HL-60 (cell line): ENCODE results near the gene TMEM91.

Source experiments
- DNase-seq, 2 experiments: peaks; one replicate each; pipeline ENCODE4 v3.0.0-alpha.2; 2010 to 2020; ENCODE audit warnings: low read depth in 1 of 2, low spot score in 1 of 2
- H3K27ac ChIP-seq: fragments of 250-450 bp; sonication (Bioruptor Pico); replicated peaks from 2 replicates; pipeline ENCODE4 v1.5.1; 2020; ENCODE audit warnings: mild to moderate bottlenecking, moderate library complexity
- H3K27me3 ChIP-seq: fragments of 250-450 bp; sonication (Bioruptor Pico); 2 replicates; pipeline ENCODE4 v1.5.1; 2021; ENCODE audit warnings: mild to moderate bottlenecking, moderate library complexity; ENCODE audit not compliant: insufficient read depth, poor library complexity, severe bottlenecking
- H3K4me3 ChIP-seq: replicated peaks from 2 replicates; pipeline ENCODE4 v1.5.1; 2011; ENCODE audit warnings: mild to moderate bottlenecking, control low read depth, low read length; ENCODE audit not compliant: insufficient read depth
- GABPA ChIP-seq: IDR thresholded peaks from 2 replicates; pipeline ENCODE4 v1.6.1; 2012; ENCODE audit warnings: low read depth
- POLR2AphosphoS5 ChIP-seq: IDR thresholded peaks from 2 replicates; pipeline ENCODE4 v1.6.1; 2012; ENCODE audit warnings: low read depth
- SPI1 ChIP-seq: IDR thresholded peaks from 2 replicates; pipeline ENCODE4 v1.6.1; 2012; ENCODE audit warnings: low read depth, mild to moderate bottlenecking, borderline replicate concordance
- TF ChIP-seq, protein P1 (sequence below): IDR thresholded peaks from one replicate; pipeline ENCODE4 v1.5.1; 2011; ENCODE audit warnings: low read length, control low read depth, inconsistent platforms; ENCODE audit not compliant: insufficient read depth
- TF ChIP-seq, protein P2 (sequence below): IDR thresholded peaks from 2 replicates; pipeline ENCODE4 v1.6.1; 2012; ENCODE audit warnings: low read depth; ENCODE audit not compliant: insufficient replicate concordance

Gene TMEM91

DNA sequence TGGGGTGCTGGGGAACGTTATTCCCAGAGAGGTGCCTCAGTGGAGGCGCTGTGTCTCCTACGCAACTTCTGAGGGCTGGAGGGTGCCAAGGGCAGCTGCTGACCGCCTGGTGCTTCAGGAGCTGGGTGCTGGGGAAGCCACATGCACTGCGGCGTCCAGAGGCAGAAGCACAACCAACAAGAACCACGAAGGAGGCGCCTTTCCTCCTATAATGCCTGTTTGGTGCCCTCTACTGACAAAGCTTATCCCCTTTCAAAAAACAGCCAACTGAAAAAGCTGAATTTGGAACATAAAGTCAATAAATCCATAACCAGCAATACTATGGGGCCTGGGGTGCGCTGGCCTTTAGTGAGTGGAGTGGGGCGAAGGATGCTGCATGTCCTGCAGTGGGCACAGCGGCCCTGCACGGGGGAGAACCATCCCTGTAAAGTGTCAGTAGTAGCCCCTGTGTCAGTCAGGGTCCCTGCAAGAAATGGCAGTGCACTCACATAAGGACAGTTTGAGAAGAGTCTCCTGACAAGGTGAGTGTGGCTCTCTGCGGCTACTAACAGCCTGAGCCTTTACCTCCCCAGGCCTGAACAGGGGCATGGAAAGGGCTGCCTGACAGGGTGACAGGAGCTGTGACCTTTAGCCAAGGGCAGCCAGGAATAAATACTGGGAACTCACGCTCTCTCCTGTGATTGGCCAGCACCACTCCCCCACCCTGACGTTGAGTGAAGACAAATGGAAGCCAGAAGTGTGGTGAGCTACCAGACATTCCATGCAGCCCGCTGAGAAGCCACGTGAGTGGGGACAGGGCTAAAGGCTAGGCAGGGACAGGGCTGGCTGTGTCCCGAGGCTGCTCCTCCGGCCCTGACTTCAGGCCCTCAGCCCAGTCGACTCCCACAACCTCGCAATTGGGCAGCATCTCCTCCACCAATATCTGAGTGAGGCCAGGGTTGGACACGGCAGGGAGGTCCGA, 55.4 kb downstream of the TMEM91 start:
- Histone ChIP-seq H3K27me3 (no peaks in the 10 kb centered on the region), H3K27ac (peak overlapping the region; percentile 46; the same call in 1 of the 2 replicates), H3K4me3 (no peak overlapping the region)
- DNase-seq = peak in 1 of 2 experiments; percentile 80
- TF ChIP-seq, protein P1, sequence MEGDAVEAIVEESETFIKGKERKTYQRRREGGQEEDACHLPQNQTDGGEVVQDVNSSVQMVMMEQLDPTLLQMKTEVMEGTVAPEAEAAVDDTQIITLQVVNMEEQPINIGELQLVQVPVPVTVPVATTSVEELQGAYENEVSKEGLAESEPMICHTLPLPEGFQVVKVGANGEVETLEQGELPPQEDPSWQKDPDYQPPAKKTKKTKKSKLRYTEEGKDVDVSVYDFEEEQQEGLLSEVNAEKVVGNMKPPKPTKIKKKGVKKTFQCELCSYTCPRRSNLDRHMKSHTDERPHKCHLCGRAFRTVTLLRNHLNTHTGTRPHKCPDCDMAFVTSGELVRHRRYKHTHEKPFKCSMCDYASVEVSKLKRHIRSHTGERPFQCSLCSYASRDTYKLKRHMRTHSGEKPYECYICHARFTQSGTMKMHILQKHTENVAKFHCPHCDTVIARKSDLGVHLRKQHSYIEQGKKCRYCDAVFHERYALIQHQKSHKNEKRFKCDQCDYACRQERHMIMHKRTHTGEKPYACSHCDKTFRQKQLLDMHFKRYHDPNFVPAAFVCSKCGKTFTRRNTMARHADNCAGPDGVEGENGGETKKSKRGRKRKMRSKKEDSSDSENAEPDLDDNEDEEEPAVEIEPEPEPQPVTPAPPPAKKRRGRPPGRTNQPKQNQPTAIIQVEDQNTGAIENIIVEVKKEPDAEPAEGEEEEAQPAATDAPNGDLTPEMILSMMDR = peak; percentile 32
- TF ChIP-seq GABPA = no peak

DNA sequence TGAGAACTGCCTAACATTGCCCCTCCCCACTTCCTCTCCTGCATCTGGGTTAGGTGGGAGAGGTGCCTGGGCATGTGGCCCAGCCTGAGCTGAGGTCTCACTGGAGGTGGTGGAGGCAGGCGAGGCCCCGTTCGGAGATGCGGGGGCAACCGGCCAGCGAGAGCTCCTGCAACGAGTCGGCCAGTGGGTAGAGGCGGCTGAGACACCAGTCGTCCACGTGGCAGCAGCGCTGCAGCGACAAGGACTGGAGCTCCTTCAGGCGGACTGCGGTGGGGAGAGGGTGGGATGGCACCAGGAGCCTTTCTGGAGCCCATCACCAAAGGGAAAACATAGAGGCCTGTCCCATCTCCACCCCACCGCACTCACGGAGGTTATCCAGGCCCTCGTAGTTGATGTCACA, 56.8 kb downstream of the TMEM91 start:
- Histone ChIP-seq H3K27me3 (no peaks in the 10 kb centered on the region), H3K4me3 (no peak overlapping the region), H3K27ac (no peak overlapping the region)
- TF ChIP-seq, protein P2, sequence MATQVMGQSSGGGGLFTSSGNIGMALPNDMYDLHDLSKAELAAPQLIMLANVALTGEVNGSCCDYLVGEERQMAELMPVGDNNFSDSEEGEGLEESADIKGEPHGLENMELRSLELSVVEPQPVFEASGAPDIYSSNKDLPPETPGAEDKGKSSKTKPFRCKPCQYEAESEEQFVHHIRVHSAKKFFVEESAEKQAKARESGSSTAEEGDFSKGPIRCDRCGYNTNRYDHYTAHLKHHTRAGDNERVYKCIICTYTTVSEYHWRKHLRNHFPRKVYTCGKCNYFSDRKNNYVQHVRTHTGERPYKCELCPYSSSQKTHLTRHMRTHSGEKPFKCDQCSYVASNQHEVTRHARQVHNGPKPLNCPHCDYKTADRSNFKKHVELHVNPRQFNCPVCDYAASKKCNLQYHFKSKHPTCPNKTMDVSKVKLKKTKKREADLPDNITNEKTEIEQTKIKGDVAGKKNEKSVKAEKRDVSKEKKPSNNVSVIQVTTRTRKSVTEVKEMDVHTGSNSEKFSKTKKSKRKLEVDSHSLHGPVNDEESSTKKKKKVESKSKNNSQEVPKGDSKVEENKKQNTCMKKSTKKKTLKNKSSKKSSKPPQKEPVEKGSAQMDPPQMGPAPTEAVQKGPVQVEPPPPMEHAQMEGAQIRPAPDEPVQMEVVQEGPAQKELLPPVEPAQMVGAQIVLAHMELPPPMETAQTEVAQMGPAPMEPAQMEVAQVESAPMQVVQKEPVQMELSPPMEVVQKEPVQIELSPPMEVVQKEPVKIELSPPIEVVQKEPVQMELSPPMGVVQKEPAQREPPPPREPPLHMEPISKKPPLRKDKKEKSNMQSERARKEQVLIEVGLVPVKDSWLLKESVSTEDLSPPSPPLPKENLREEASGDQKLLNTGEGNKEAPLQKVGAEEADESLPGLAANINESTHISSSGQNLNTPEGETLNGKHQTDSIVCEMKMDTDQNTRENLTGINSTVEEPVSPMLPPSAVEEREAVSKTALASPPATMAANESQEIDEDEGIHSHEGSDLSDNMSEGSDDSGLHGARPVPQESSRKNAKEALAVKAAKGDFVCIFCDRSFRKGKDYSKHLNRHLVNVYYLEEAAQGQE = no peak
- TF ChIP-seq GABPA (no peak), SPI1 (no peak), POLR2AphosphoS5 (no peak)
- TF ChIP-seq, protein P1 = no peak
- no peak for DNase-seq
